Neural crest cell (in vitro differentiated cells): ENCODE measurements around the gene DNALI1. TPM values are rescaled to one million over a fixed set of nuclear protein-coding genes. Genes with fewer than 3 reads are reported as not detected.

Experiments
- DNase-seq: peaks from one replicate; pipeline ENCODE4 v3.0.0; 2021; ENCODE audit warnings: low read depth, mixed read lengths, low spot score
- H3K27ac Mint-ChIP-seq: one replicate; pipeline ENCODE4 v1.8.0; 2021; ENCODE audit warnings: mild to moderate bottlenecking, mixed read lengths; ENCODE audit not compliant: unreplicated experiment
- H3K27me3 Mint-ChIP-seq: 2 replicates; pipeline ENCODE4 v1.8.0; 2021; ENCODE audit warnings: low read depth, mild to moderate bottlenecking, mixed read lengths
- H3K36me3 Mint-ChIP-seq: 2 replicates; pipeline ENCODE4 v1.8.0; 2021; ENCODE audit warnings: low read depth, mild to moderate bottlenecking, mixed read lengths
- H3K4me1 Mint-ChIP-seq: 2 replicates; pipeline ENCODE4 v1.8.0; 2021; ENCODE audit warnings: mixed read lengths
- H3K4me3 Mint-ChIP-seq: one replicate; pipeline ENCODE4 v1.8.0; 2021; ENCODE audit warnings: mild to moderate bottlenecking, mixed read lengths
- H3K9me3 Mint-ChIP-seq: 2 replicates; pipeline ENCODE4 v1.8.0; 2021; ENCODE audit warnings: mixed read lengths
- CTCF ChIP-seq: fragments of 200-600 bp; sonication (generic); conservative IDR thresholded peaks from 2 replicates; pipeline ENCODE4 v1.5.0; 2021; ENCODE audit warnings: antibody characterized with exemption, mild to moderate bottlenecking
- long read RNA-seq: library from polyadenylated mRNA; unstranded; transcript quantifications from one replicate; pipeline ENCODE4 v2.0.0, GENCODE V29; 2020
- total RNA-seq: library from RNA; stranded (reverse); gene quantifications from 2 replicates; pipeline ENCODE4 v1.2.1, GENCODE V29; 2021

DNALI1 gene
- total RNA-seq = 28.6 and 30.6 TPM in 2 replicates
- long read RNA-seq, partial matches to known transcripts = 0 of 10 reads
- long read RNA-seq, other reads (novel, unspliced or antisense) = 3 of 10 reads

GRCh38 chr1:37556712-37557196 is at the start of gene DNALI1:
DNALI1 (plus strand) TSS chr1:37556940; CDS start chr1:37556995, 55 bp downstream.
- no peak for TF ChIP-seq CTCF
- Mint-ChIP-seq H3K4me1 (peaks cover 44% of the 10 kb centered on the region), H3K27me3 (no peaks in the 10 kb centered on the region), H3K27ac (peak within 1 kb of the TSS; percentile 99), H3K36me3 (peaks cover 10% of the 10 kb centered on the region), H3K4me3 (peak within 1 kb of the TSS; percentile 97), H3K9me3 (no peaks in the 10 kb centered on the region)
- peak; percentile 96 for DNase-seq

- Mint-ChIP-seq H3K4me3 (peak overlapping the region; percentile 36), H3K9me3 (no peaks in the 10 kb centered on the region), H3K36me3 (peaks cover 15% of the 10 kb centered on the region), H3K27ac (no peak overlapping the region), H3K27me3 (no peaks in the 10 kb centered on the region), H3K4me1 (peaks cover 14% of the 10 kb centered on the region)
- DNase-seq = no peak
- peak; percentile 29 for TF ChIP-seq CTCF
Observed at GRCh38 chr1:37509181-37509580, 47.6 kb upstream of the DNALI1 start.

DNA sequence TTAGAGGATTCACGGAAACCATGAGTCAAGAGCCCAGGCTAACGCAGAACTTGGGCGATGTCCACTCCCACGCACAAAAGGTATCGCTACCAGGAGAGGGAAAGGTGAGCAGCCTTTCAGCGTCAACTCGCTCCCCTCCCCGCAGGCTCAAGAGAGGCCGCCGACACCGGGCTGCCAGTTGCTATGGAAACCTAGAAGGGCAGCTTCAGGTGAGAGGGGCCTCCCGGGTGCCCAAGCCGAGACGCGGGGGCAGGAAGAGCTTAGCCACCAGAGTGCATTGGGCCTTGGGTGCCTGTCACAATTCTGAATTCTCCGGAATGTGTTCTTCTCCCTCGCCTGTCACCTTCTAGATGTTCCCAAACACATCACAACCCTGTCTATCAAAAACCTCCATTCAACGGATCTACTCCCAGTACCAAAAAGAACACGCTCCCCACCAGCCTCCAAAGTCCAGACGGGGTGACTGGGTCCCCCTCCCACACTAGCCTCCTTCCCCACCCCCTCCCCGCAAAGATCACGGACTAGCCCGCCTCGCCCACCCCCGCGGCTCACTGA is 42.9 kb upstream of the DNALI1 start:
- no peaks in the 10 kb centered on the region for H3K9me3 Mint-ChIP-seq
- H3K36me3 Mint-ChIP-seq = peaks cover 3% of the 10 kb centered on the region

GRCh38 chr1:37514350-37515184 is 42.2 kb upstream of the DNALI1 start, which contains the start of gene MEAF6:
MEAF6 (minus strand) TSS chr1:37514766; CDS start chr1:37514746, 20 bp downstream.
- H3K9me3 Mint-ChIP-seq = peaks cover 2% of the 10 kb centered on the region
- peak; percentile 77 for DNase-seq
- H3K36me3 Mint-ChIP-seq = no peaks in the 10 kb centered on the region
- peak within 1 kb of the TSS; percentile 99 for H3K4me3 Mint-ChIP-seq
- peaks cover 30% of the 10 kb centered on the region for H3K4me1 Mint-ChIP-seq
- peak within 1 kb of the TSS; percentile 98 for H3K27ac Mint-ChIP-seq
- TF ChIP-seq CTCF = peak; percentile 87
- H3K27me3 Mint-ChIP-seq = peaks cover 11% of the 10 kb centered on the region

More for the DNA sequence above, 42.9 kb upstream of the DNALI1 start:
- Mint-ChIP-seq H3K4me1 (peaks cover 27% of the 10 kb centered on the region), H3K27ac (peak overlapping the region; percentile 98), H3K27me3 (peaks cover 11% of the 10 kb centered on the region), H3K4me3 (peak overlapping the region; percentile 99)
- no peak for TF ChIP-seq CTCF
- no peak for DNase-seq

DNA sequence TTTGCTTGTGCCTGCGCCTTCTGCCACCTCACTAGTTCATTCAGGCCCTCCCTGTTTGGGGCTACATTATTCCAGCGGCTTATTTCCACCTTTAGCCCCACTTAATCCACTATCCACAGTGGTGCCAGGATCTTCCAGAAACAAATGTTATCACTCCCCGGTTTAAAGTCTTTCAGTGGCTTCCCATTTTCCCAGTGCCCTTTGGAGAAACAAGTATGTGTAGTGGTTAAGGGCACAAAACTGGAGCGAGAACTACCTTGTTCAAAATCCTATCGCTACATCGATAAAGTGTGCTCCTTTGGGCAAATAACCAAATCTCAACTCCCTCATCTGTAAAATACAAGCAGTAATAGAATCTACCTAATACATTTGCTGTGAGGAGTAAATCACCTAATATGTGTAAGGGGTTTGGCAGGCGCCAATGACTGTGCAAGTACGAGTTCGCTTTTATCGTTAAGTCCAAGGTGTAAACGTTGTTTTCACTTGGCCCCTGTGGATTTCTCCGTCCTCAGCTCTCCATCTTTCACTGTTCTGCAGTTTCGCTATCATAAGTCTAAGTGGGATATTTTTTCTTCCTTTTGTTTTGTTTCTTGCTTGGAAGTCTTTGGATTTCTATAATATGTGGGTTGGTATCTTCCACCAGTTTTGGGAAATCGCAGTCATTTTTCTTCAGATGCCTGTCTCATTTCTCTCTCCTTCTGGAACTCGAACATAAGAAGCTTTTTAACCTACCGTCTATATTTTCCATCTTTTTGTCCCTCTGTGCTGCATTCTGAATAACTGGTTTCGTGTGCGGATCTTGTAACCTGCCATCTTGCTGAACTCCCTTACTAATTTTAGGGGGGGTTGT is 41.3 kb upstream of the DNALI1 start:
- H3K36me3 Mint-ChIP-seq = no peaks in the 10 kb centered on the region
- no peak for DNase-seq
- no peak for TF ChIP-seq CTCF
- H3K9me3 Mint-ChIP-seq = peaks cover 2% of the 10 kb centered on the region
- H3K27ac Mint-ChIP-seq = peak overlapping the region; percentile 84
- peak overlapping the region; percentile 94 for H3K4me3 Mint-ChIP-seq
- peaks cover 30% of the 10 kb centered on the region for H3K4me1 Mint-ChIP-seq
- peaks cover 11% of the 10 kb centered on the region for H3K27me3 Mint-ChIP-seq
